Hematopoietic multipotent progenitor cell treated with erythropoietin and hydrocortisone succinate and interleukin-3 and kit ligand, for 17 days (in vitro differentiated cells): ENCODE data around the gene TMEM272.
"Not testable (repeated sequence)": the region's sequence is repeated elsewhere in the genome, so short reads cannot be mapped to it uniquely, and the experiment has no call there.

Experiments
- DNase-seq: peaks from one replicate; pipeline ENCODE4 v3.0.0-alpha.2; 2015; ENCODE audit warnings: low spot score

The TMEM272 gene

GRCh38 chr13:51824712-51825111 lies 20.3 kb downstream of the TMEM272 start:
- DNase-seq = not testable (repeated sequence)

GRCh38 chr13:51823863-51824262 lies 21.1 kb downstream of the TMEM272 start:
- DNase-seq = no peak

GRCh38 chr13:51823359-51823758 lies 21.6 kb downstream of the TMEM272 start:
- DNase-seq = no peak

- DNase-seq = no peak
These were observed 22.7 kb downstream of the TMEM272 start for GRCh38 chr13:51822106-51822815.

DNA sequence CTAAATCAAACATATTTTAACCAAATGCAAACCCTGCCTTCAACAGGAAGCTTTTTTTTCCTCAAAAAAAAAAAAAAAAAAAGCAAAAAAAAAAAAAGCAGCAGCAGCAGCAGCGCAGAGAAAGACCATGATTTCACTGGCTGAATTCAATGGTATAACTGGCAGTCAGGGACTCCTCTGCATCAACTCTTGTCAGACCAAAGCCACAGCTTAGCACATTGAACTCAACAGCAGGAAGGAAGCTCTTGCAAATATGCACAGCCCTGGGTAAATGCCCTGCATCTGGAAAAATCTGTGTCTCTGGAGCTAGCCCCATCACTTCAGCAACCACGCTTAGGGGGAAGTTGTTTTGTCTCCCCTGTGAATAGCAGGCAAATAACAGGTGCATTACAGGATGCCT lies 23.4 kb downstream of the TMEM272 start:
- no peak for DNase-seq

DNA sequence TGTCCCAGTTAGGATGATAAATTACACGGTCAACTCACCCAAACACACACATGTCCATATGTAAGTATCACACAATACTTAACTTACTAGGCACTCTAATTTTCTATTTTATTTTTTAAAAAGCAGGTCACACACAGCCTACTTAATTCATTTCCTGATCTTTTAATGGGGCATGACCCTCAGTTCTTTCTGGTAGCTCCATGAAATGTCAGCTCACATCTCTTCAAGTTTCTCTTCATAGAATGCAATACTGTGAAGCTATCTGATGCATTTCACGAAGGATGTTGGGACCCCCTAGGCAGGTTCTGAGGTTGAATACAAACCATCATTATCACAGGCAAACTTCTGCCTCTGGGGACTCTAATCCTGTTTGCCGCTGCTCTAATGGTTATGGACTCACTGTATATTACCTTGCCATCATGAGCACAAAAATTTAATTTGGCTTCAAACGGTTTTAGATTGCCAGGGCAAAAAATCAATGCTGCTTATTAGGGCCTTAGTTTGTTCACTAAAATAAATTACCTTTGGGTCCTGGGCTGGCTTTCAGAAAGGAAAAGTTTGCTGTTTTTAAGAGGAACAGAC lies 24.9 kb downstream of the TMEM272 start:
- DNase-seq = no peak

- no peak for DNase-seq
These were observed 25.4 kb downstream of the TMEM272 start for GRCh38 chr13:51819544-51819943.

DNA sequence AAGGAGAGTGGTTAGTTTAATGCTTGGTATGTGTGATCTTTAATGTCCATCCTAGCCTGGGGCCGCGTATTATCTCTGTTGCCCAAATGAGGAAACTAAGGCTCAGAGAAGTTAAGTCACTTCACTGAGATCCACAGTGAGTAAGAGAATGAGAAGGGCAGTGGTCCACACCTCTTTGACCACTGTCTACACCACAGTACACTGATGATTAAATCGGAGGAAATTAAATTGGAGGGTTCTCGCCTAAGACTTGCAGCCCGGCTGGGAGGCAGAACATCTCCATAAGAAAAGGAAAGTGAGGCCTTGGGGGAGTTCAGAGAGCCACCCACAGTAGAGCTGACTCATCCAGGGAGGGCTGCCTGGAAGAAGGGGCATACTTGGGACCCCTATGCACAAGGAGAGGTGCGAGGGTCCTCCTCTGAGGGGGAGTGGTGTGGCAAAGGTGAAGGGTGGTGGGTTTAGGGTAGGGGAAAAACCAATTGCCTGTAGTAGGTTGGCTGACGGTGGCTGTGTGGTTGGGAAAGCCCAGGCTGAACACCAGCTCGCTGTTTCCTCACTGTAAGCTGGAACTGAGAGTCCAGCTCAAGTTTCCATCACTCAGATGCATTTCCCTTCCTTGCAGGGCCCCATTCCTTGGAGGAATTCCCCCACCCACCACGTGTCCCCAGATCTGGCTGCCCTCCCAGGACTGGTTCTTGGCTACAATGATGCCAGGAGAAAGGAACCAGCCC lies 26.0 kb downstream of the TMEM272 start:
- no peak for DNase-seq

DNA sequence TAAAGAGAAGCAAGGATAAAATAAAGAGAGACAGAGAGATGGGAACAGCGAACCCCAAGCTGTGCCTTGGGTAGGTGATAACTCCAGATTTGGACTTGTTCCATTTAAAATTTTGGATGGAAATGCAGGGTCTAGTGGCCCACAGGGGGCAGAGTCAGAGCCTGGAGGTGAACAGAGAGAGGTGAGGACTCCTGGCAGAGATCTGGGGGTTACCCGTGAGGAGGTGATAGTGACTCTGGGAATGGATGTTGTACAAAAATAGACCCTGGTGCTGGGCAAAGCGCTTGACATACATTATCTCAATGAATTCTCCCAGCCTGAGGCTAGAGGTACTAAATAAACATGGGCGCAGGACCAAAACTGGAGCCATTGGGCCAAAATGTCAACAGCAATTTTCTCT lies 26.7 kb downstream of the TMEM272 start:
- no peak for DNase-seq

DNA sequence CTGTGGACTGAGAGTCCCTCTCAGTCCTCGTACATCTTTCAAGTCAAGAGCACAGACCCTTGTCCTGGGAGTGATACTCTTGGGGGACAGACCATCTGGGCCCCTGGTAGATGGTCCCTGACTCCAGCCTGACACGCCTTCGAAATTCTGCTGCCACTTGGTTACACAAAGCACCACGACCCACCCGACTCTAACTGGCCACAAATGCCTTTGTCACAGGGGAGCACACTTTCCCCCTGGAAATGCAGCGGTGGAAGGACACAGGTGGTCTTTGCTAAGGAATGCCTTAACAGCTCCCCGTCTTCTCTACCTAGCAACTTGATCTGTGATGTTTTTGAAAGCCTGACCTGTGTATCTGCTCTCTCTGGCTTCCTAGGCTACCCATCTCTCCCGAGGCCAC lies 27.3 kb downstream of the TMEM272 start:
- DNase-seq = no peak

- DNase-seq = no peak
These were observed 28.2 kb downstream of the TMEM272 start for GRCh38 chr13:51816604-51817249.

DNA sequence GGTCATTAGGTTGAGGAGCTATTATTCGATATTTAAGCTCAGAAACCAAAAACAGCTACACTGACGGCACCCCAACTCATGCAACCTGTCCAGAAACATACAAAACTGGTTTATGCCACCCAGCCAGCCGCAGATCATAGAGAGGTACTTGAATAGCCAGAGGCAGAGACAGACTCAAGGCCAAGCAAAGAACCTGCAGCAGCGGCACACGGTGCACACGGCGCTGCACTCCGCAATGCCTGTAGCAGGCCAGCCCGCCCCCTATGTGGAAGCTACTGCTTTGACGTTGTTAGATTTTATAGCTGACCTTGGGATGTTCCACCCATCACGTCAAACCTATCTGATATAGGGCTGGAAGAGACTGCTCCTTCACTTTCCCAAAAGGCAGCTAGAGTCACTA lies 29.1 kb downstream of the TMEM272 start:
- DNase-seq = no peak

GRCh38 chr13:51814825-51815650 lies 29.9 kb downstream of the TMEM272 start:
- DNase-seq = peak; percentile 82

DNA sequence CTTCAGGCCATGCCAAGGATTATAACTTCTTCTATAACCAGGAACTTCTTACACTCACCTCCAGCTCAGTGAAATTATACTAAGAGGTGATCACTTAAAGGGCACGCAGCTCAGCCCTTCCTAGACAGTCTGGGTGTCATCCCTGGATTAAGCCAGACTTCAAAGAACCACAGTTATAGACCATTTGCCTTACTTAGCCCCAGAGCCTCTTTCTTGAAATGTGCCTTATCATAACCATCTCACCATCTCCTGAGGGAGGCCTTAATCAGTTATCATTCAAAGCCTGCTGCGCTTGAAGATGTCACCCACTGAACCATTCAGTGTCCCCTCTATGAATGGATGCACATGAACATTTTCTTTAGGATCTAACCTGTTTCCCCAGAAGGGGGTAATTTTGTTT lies 30.9 kb downstream of the TMEM272 start:
- DNase-seq = no peak

- DNase-seq = no peak
These were observed 33.0 kb downstream of the TMEM272 start for GRCh38 chr13:51811920-51812451.

DNA sequence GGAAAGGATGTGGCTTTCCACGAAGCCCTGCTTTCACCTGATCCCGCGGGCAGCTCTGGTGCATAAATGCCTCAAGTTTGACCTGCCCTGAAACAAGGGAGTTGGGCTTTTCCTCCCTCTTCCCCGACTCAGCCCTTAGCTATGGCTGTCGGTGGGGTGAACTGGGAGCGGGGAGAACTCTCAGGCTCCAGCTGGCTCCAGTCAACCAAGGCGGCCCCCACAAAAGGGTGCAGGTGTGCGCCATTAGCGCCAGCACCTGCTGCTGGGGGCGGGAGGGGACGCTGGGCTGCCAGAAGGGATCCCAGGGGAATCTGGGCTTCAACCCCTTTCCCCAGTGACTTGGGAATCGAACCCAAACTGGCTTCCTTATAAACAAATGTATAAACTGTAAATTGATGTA lies 33.9 kb downstream of the TMEM272 start:
- DNase-seq = no peak

GRCh38 chr13:51808811-51809210 lies 36.2 kb downstream of the TMEM272 start:
- DNase-seq = no peak

- DNase-seq = no peak
These were observed 37.9 kb downstream of the TMEM272 start for GRCh38 chr13:51807041-51807440.

- DNase-seq = no peak
These were observed 38.4 kb downstream of the TMEM272 start for GRCh38 chr13:51806566-51806965.

DNA sequence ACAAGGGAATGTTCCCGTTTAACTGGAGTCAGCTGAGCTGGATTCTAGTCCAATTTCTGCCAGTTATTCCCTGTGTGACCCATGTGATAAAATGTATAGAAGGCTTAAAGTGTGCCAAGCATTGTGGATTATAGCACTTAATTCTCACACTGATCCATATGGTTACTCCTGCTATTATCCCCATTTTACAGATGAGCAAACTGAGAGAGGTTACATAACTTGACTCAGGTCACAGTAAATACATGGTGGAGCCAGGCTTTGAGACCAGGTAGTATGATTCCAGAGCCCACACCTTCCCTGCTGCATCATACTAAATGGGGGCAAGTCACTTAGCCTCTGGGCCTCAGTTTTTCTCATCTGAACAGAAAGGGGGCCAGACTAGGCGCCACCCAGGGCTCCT lies 39.1 kb downstream of the TMEM272 start:
- no peak for DNase-seq

GRCh38 chr13:51805313-51805712 lies 39.7 kb downstream of the TMEM272 start:
- no peak for DNase-seq
